ENCODE data around the gene FAM111A. TPM values are rescaled to one million over a fixed set of nuclear protein-coding genes. Genes with fewer than 3 reads are reported as not detected.

FAM111A gene
- total RNA-seq, 2 experiments from 2014 or later = 32.8 to 34.4 TPM

GRCh38 chr11:59175091-59175501, 32.4 kb downstream of the FAM111A start:
- no peaks in the 10 kb centered on the region for H3K27me3 ChIP-seq (ENCODE audit: control insufficient read depth in 1 of 2, insufficient read depth in 2 of 2, low read length in 2 of 2)
- peaks cover 13% of the 10 kb centered on the region for H3K4me1 Mint-ChIP-seq (ENCODE audit: low read depth)
- ChIA-PET CTCF (interaction anchor here (2.2 kb wide), 1 partner anchor 11 kb away, joined by 11 read pairs; no protein-coding TSS in a partner anchor), POLR2A (no interaction called here)
- peaks cover 5% of the 10 kb centered on the region for H3K27me3 Mint-ChIP-seq
- H3K9me3 ChIP-seq (ENCODE audit: control insufficient read depth in 1 of 2, insufficient read depth in 1 of 2, low read length in 2 of 2) = peaks cover 0 to 4% of the 10 kb centered on the region in 2 experiments
- intact Hi-C loops (cut with DNase I, micrococcal nuclease) = loop anchor here in 1 of 2 experiments (10.0 kb wide), 2 partner anchors 380 to 500 kb away; no protein-coding TSS in a partner anchor
- ATAC-seq (ENCODE audit: poor library complexity) (no peak), DNase-seq (no peak)
- peak overlapping the region; percentile 40 for H3K4me3 Mint-ChIP-seq
- TF ChIP-seq CTCF (IDR thresholded peaks at IDR 0.05) = no peak
- no peaks in the 10 kb centered on the region for H3K9me3 Mint-ChIP-seq
- H3K27ac Mint-ChIP-seq = no peak overlapping the region
- no peaks in the 10 kb centered on the region for H3K36me3 ChIP-seq (ENCODE audit: insufficient read depth, low read length)
- peaks cover 5% of the 10 kb centered on the region for H3K36me3 Mint-ChIP-seq (ENCODE audit: low read depth)
- H3K4me3 ChIP-seq (ENCODE audit: low read length) = no peak overlapping the region
- H3K27ac ChIP-seq (ENCODE audit: low read depth in 1 of 2, low read length in 2 of 2) = no peak overlapping the region
- H3K4me1 ChIP-seq (ENCODE audit: insufficient read depth, low read length) = peaks cover 18% of the 10 kb centered on the region

- no peaks in the 10 kb centered on the region for H3K9me3 Mint-ChIP-seq
- no peak for TF ChIP-seq CTCF (IDR thresholded peaks at IDR 0.05)
- CTCF ChIA-PET = interaction anchor here (2.2 kb wide), 1 partner anchor 10 kb away, joined by 6 read pairs; no protein-coding TSS in a partner anchor
- peaks cover 0 to 4% of the 10 kb centered on the region in 2 experiments for H3K9me3 ChIP-seq (ENCODE audit: control insufficient read depth in 1 of 2, insufficient read depth in 1 of 2, low read length in 2 of 2)
- no peaks in the 10 kb centered on the region for H3K27me3 ChIP-seq (ENCODE audit: control insufficient read depth in 1 of 2, insufficient read depth in 2 of 2, low read length in 2 of 2)
- ATAC-seq (ENCODE audit: poor library complexity) (no peak), DNase-seq (no peak)
- H3K27ac ChIP-seq (ENCODE audit: low read depth in 1 of 2, low read length in 2 of 2) = no peak overlapping the region
- peaks cover 13% of the 10 kb centered on the region for H3K4me1 Mint-ChIP-seq (ENCODE audit: low read depth)
- no peak overlapping the region for H3K4me3 ChIP-seq (ENCODE audit: low read length)
- peaks cover 5% of the 10 kb centered on the region for H3K36me3 Mint-ChIP-seq (ENCODE audit: low read depth)
- intact Hi-C loops (cut with DNase I, micrococcal nuclease) = loop anchor here in 1 of 2 experiments (10.0 kb wide), 2 partner anchors 378 to 498 kb away; no protein-coding TSS in a partner anchor
- H3K36me3 ChIP-seq (ENCODE audit: insufficient read depth, low read length) = no peaks in the 10 kb centered on the region
- no peak overlapping the region for H3K4me3 Mint-ChIP-seq
- peaks cover 5% of the 10 kb centered on the region for H3K27me3 Mint-ChIP-seq
- peaks cover 17% of the 10 kb centered on the region for H3K4me1 ChIP-seq (ENCODE audit: insufficient read depth, low read length)
- POLR2A ChIA-PET = no interaction called here
- no peak overlapping the region for H3K27ac Mint-ChIP-seq
Observed at GRCh38 chr11:59176330-59176729, 33.7 kb downstream of the FAM111A start.

GRCh38 chr11:59178402-59178801, 35.7 kb downstream of the FAM111A start:
- intact Hi-C loops (cut with DNase I, micrococcal nuclease) = loop anchor here in 1 of 2 experiments (10.0 kb wide), 2 partner anchors 376 to 496 kb away; no protein-coding TSS in a partner anchor
- Histone ChIP-seq H3K36me3 (ENCODE audit: insufficient read depth, low read length) (no peaks in the 10 kb centered on the region), H3K27me3 (ENCODE audit: control insufficient read depth in 1 of 2, insufficient read depth in 2 of 2, low read length in 2 of 2) (no peaks in the 10 kb centered on the region), H3K4me1 (ENCODE audit: insufficient read depth, low read length) (peaks cover 2% of the 10 kb centered on the region), H3K27ac (ENCODE audit: low read depth in 1 of 2, low read length in 2 of 2) (no peak overlapping the region), H3K4me3 (ENCODE audit: low read length) (no peak overlapping the region), H3K9me3 (ENCODE audit: control insufficient read depth in 1 of 2, insufficient read depth in 1 of 2, low read length in 2 of 2) (peaks cover 0 to 4% of the 10 kb centered on the region in 2 experiments)
- no peak for TF ChIP-seq CTCF (IDR thresholded peaks at IDR 0.05)
- Mint-ChIP-seq H3K27ac (no peak overlapping the region), H3K4me1 (ENCODE audit: low read depth) (peaks cover 5% of the 10 kb centered on the region), H3K9me3 (no peaks in the 10 kb centered on the region), H3K36me3 (ENCODE audit: low read depth) (no peaks in the 10 kb centered on the region), H3K4me3 (no peak overlapping the region), H3K27me3 (no peaks in the 10 kb centered on the region)
- ChIA-PET POLR2A (no interaction called here), CTCF (interaction anchor here (2.2 kb wide), 1 partner anchor 8 kb away, joined by 6 read pairs; no protein-coding TSS in a partner anchor)
- ATAC-seq (ENCODE audit: poor library complexity) (no peak), DNase-seq (no peak)
